Esophagus squamous epithelium (tissue), 5 donors: Measurements from ENCODE around the gene ENPP7. TPM values are rescaled to one million over a fixed set of nuclear protein-coding genes. Genes with fewer than 3 reads are reported as not detected.

ENCODE experiments used
- DNase-seq: peaks from one replicate; lab custom pipeline; 2025; lab: John Stamatoyannopoulos, UW
- H3K27ac ChIP-seq, 4 donors: fragments of 200-600 bp; sonication (generic); one replicate each; pipeline ENCODE4 v1.5.1; 2016 to 2019; ENCODE audit warnings: mild to moderate bottlenecking in 1 of 4
- H3K27me3 ChIP-seq, 4 donors: fragments of 200-600 bp; sonication (generic); 1 replicate in 3 of 4; 2 replicates in 1 of 4; pipeline versions ENCODE4 v1.5.1 to v1.6.0; 2017 to 2021; ENCODE audit warnings: antibody characterized with exemption in 1 of 4
- H3K36me3 ChIP-seq, 3 donors: fragments of 200-600 bp; sonication (generic); one replicate each; pipeline ENCODE4 v1.5.1; 2016 to 2019
- H3K4me1 ChIP-seq, 3 donors: fragments of 200-600 bp; sonication (generic); one replicate each; pipeline ENCODE4 v1.5.1; 2017 to 2019
- H3K4me3 ChIP-seq, 4 donors: fragments of 200-600 bp; sonication (generic); 1 replicate in 3 of 4; 2 replicates in 1 of 4; pipeline ENCODE4 v1.5.1; 2016 to 2019; ENCODE audit warnings: mild to moderate bottlenecking in 2 of 4, moderate library complexity in 1 of 4
- H3K9me3 ChIP-seq, 3 donors: fragments of 200-600 bp; sonication (generic); one replicate each; pipeline ENCODE4 v1.5.1; 2016 to 2019
- CTCF ChIP-seq, 6 experiments: fragments of 450-650 bp in 4 of 6; fragments of 200-600 bp in 2 of 6; sonication (generic) in 2 of 6; IDR thresholded peaks; one replicate each; pipeline ENCODE4 v1.5.1; 2016 to 2019; ENCODE audit warnings: antibody characterized with exemption in 6 of 6, mild to moderate bottlenecking in 4 of 6, moderate library complexity in 4 of 6
- POLR2A ChIP-seq, 4 donors: fragments of 450-650 bp; IDR thresholded peaks; one replicate each; pipeline ENCODE4 v1.6.1; 2017; ENCODE audit warnings: antibody characterized with exemption in 4 of 4, mild to moderate bottlenecking in 4 of 4, moderate library complexity in 3 of 4
- WGBS, 2 donors: methylation state at CpG; one replicate each; pipeline ENCODE4 v1.1.5; 2018; 5-methylcytosine and 5-hydroxymethylcytosine counted together
- intact Hi-C: fragments of 100-400 bp; cut with DNase I; formaldehyde crosslinking; loops from one replicate; pipeline ENCODE4 v1.15.0; 2022
- total RNA-seq, 4 donors: library from RNA; depleted of rRNA; stranded (reverse); fragments of >200 nt; gene quantifications; one replicate each; pipeline ENCODE4 v1.1.0, GENCODE V29; 2016
- donor health status: DM: yes; HTN: yes; CAD: no.

The ENPP7 gene
- total RNA-seq, 4 donors from 2014 or later, result not detected

GRCh38 chr17:79757140-79757745 is 26.5 kb downstream of the ENPP7 start:
- Histone ChIP-seq H3K4me3 (no peak overlapping the region), H3K4me1 (peaks cover 0 to 6% (median 5%) of the 10 kb centered on the region in 3 donors), H3K9me3 (no peaks in the 10 kb centered on the region), H3K27me3 (peaks cover 0 to 60% (median 0%) of the 10 kb centered on the region in 4 donors), H3K27ac (no peak overlapping the region), H3K36me3 (no peaks in the 10 kb centered on the region)
- TF ChIP-seq CTCF (IDR thresholded peaks at IDR 0.05) (no peak), POLR2A (IDR thresholded peaks at IDR 0.05) (no peak)
- DNase-seq, result no peak
- intact Hi-C loops, result no loop called here
- WGBS, 2 donors, result 91 to 95% methylated on average over 14 to 15 of the region's 15 CpGs

- TF ChIP-seq CTCF (IDR thresholded peaks at IDR 0.05), result no peak
- no peak for TF ChIP-seq POLR2A (IDR thresholded peaks at IDR 0.05)
- Histone ChIP-seq H3K4me1 (peaks cover 0 to 6% (median 5%) of the 10 kb centered on the region in 3 donors), H3K27ac (no peak overlapping the region), H3K9me3 (no peaks in the 10 kb centered on the region), H3K4me3 (no peak overlapping the region), H3K36me3 (no peaks in the 10 kb centered on the region), H3K27me3 (peaks cover 0 to 50% (median 0%) of the 10 kb centered on the region in 4 donors)
- intact Hi-C loops, result no loop called here
- DNase-seq, result no peak
- WGBS, 2 donors, result 87 to 92% methylated on average over 6 of the region's 6 CpGs
Observed at GRCh38 chr17:79758271-79758670, 27.5 kb downstream of the ENPP7 start.

DNA sequence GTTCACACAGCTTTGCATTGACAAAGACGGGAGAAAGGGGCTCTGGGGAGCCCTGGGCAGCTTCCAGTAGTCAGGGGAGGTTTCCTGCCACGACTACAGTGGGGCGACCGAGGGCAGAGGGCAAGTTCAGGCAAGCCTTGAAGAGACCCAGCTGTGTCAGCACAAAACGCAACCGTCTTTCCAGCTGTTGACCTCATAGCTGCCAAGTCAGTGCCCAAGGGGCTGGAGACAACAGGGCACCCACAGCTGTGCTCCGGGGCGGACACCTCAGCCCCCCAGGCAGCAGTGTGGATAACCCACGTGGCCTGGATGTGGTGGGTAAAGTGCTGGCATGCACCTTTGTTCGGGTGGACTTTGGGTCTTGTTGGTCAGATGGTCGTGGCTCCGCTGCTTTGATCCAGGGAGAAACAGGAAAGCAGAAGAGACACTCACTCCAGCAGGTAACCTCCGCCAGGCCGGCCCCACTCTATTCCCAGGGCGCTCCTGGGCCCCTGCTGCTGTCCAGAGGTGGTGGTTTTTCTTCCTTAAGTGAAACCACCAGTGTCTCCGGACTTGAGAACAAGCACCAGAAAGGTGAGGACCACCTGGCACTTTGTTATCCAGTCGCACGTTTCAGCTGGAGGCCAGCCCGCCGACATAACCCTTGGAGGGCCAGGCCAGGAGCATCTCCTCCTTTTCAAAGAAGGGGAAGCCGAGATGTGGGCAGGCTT is 29.6 kb downstream of the ENPP7 start:
- no peak for DNase-seq
- no peak for TF ChIP-seq POLR2A (IDR thresholded peaks at IDR 0.05)
- no peak overlapping the region for H3K27ac ChIP-seq
- H3K27me3 ChIP-seq, result peaks cover 0 to 42% (median 0%) of the 10 kb centered on the region in 4 donors
- H3K4me1 ChIP-seq, result peaks cover 0 to 6% (median 5%) of the 10 kb centered on the region in 3 donors
- H3K4me3 ChIP-seq, result no peak overlapping the region
- H3K9me3 ChIP-seq, result no peaks in the 10 kb centered on the region
- no peaks in the 10 kb centered on the region for H3K36me3 ChIP-seq
- WGBS, 2 donors, result 79 to 92% methylated on average over 5 to 12 of the region's 21 CpGs
- intact Hi-C loops, result no loop called here

DNA sequence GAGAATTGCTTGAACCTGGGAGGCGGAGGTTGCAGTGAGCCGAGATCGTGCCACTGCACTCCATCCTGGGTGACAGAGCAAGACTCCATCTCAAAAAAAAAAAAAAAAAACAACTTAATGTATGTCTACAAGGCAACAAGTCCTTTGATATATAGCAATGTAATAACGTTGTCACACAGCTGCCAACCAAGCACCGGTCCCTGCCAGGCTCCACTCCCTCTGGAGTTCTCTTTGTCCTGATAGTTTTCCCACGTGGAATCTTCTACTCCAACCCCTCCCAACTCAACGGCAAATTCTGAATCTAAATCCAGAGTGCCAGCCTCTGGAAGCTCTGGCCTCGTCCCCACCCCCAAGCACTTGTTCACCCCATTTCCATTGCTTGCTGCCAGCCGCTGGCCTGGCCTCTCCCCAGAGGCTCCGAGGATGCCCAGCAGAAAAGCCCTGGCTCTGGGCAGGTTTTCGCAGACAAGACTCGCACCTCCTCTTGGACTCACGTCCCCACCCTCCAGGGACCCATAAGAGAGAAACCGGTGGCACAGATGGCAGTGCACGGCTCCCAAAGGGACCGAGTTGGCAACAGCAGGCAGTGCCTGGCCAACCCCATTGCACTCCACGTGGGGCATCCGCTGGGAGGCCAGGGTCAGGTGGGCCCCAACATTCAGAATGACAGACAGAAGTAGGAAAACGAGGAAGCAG is 31.3 kb downstream of the ENPP7 start:
- Histone ChIP-seq H3K4me1 (peaks cover 0 to 6% (median 5%) of the 10 kb centered on the region in 3 donors), H3K9me3 (no peaks in the 10 kb centered on the region), H3K4me3 (no peak overlapping the region), H3K36me3 (no peaks in the 10 kb centered on the region), H3K27ac (no peak overlapping the region), H3K27me3 (peaks cover 0 to 40% (median 0%) of the 10 kb centered on the region in 4 donors)
- intact Hi-C loops, result no loop called here
- WGBS, 2 donors, result 71 to 73% methylated on average over 13 to 15 of the region's 19 CpGs
- TF ChIP-seq CTCF (IDR thresholded peaks at IDR 0.05) (no peak), POLR2A (IDR thresholded peaks at IDR 0.05) (no peak)
- no peak for DNase-seq

DNA sequence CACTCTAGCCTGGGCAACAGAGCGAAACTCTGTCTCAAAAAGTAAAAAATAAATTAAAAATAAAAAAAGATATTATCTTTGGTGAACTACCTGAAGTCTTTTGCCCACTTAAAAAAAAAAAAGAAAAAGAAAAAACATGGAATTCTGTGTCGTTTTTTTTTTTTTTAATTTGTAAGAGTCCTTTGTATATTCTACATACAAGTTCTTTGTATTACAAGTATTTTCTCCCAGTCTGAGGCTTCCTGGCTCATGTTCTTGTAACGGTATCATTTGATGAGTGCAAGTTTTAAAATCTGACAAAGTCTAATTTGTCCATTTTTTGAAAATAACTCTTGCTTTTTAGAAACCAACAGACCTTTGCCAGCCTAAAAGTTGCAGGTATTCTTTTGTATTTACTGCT is 35.0 kb downstream of the ENPP7 start:
- H3K4me3 ChIP-seq, result no peak overlapping the region
- 66 to 77% methylated on average over 3 of the region's 3 CpGs for WGBS, 2 donors
- H3K9me3 ChIP-seq, result no peaks in the 10 kb centered on the region
- intact Hi-C loops, result no loop called here
- no peaks in the 10 kb centered on the region for H3K36me3 ChIP-seq
- H3K27ac ChIP-seq, result no peak overlapping the region
- TF ChIP-seq CTCF (IDR thresholded peaks at IDR 0.05) (no peak), POLR2A (IDR thresholded peaks at IDR 0.05) (no peak)
- peaks cover 0 to 7% (median 0%) of the 10 kb centered on the region in 3 donors for H3K4me1 ChIP-seq
- peaks cover 0 to 65% (median 0%) of the 10 kb centered on the region in 4 donors for H3K27me3 ChIP-seq
- no peak for DNase-seq
